ENCODE results near the gene TBATA. TPM values are rescaled to one million over a fixed set of nuclear protein-coding genes. Genes with fewer than 3 reads are reported as not detected.

The TBATA gene
- total RNA-seq, 2 donors from 2014 or later, result not detected

DNA sequence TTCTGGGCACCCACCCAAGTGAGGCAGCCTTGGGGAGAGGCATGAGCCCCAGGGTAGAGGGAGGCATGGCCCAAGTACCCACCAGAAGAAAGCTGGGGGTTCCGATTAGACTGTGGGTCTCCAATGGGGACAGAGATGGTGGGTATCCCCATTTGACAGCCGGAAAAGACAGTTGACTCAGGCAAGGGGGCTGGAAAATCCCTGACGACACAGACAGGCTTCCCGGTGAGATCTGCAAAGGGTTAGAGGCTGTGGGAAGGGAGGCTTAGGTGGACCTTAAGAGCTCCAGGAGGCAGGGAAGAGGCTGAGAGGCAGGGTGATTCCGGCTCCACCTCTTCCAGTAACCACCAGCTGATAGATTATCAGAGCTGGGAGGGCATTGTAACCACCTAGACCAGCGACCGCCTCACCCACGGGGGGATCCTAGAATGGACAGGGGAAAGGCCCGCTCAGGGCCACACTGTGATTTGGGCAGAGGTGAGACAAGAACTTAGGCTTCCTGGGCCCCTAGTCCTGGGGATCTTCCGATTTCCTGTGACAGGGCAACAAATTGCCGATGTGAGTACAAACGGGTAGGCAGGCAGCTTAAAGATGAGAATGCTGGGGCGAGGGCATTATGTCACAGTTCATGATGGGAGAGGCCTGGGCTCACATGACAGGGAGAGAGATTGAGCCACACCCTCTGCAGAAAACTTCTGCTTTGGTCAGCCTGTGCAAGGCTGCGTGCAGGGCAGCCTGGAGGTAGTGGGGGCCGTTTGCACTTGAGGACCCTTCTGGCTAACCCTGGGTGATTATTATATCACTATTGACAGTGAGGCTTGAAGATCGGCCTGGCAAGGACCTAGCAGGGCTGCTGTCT is 5.4 kb downstream of the TBATA start:
- Mint-ChIP-seq H3K27ac (no peak overlapping the region), H3K9me3 (no peaks in the 10 kb centered on the region), H3K36me3 (no peaks in the 10 kb centered on the region), H3K4me1 (ENCODE audit: low read depth in 2 of 2) (peaks cover 15 to 22% of the 10 kb centered on the region in 2 donors), H3K4me3 (no peak overlapping the region), H3K27me3 (no peaks in the 10 kb centered on the region)
- ATAC-seq (no peak), DNase-seq (ENCODE audit: low spot score) (peak; percentile 47)

DNA sequence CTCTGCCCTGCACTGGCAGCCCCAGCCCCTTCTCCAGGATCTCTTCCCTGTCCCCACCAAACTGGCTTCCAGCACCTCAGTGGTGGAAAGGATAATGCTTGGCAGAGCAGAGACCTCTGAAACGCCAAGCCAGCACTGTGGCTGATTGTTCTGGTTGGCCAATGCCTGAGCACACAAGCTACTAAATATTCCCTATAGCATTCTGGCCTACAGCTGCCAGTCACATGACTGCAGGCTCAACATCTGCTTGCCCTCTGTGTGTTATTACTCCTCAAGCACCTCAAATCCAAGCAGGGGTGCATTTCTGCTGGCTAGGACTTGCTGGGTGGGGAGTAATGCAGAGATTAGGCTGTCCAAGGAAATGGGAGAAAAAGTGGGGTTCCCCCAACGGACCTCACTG is 6.1 kb downstream of the TBATA start:
- ATAC-seq, result no peak
- H3K27ac Mint-ChIP-seq, result no peak overlapping the region
- no peaks in the 10 kb centered on the region for H3K9me3 Mint-ChIP-seq
- peak; percentile 35 for DNase-seq (ENCODE audit: low spot score)
- H3K36me3 Mint-ChIP-seq, result no peaks in the 10 kb centered on the region
- no peak overlapping the region for H3K4me3 Mint-ChIP-seq
- H3K27me3 Mint-ChIP-seq, result no peaks in the 10 kb centered on the region
- H3K4me1 Mint-ChIP-seq (ENCODE audit: low read depth in 2 of 2), result peaks cover 9 to 15% of the 10 kb centered on the region in 2 donors

DNA sequence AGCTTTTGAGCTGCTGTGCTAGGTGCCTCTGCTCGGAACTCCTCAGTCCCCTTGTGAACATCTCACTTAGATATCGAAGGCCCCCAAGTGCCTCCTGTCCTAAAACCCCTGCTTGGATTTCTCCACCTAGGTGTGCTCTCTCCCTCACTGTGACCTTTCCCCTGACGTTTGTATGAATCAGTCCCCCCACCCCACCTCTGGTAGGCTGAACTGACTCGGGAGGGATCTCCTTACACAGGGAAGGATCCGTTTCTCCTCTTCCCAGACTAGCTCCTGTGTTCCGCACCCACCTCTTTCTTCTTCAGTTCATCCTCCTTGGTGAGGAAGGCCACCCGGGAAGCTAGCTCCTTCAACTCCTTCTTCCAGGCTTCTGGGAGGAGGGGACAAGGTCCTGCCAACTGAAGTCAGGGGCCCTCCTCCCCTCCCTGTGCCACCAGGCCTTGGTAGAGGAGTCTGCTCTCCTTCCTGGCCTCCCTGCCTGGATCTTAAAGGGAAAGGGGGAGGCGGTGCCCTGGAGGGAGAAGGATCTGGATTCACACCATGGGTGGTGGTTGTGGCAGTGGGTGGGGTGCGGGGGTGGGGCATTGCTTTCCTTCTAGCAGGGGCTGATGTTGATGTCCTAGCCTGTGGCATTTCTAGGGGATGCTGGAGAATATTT is 6.8 kb downstream of the TBATA start:
- Mint-ChIP-seq H3K27me3 (no peaks in the 10 kb centered on the region), H3K9me3 (no peaks in the 10 kb centered on the region), H3K27ac (no peak overlapping the region), H3K36me3 (no peaks in the 10 kb centered on the region), H3K4me1 (ENCODE audit: low read depth in 2 of 2) (peaks cover 5 to 13% of the 10 kb centered on the region in 2 donors), H3K4me3 (no peak overlapping the region)
- ATAC-seq (no peak), DNase-seq (ENCODE audit: low spot score) (peak; percentile 42)

DNA sequence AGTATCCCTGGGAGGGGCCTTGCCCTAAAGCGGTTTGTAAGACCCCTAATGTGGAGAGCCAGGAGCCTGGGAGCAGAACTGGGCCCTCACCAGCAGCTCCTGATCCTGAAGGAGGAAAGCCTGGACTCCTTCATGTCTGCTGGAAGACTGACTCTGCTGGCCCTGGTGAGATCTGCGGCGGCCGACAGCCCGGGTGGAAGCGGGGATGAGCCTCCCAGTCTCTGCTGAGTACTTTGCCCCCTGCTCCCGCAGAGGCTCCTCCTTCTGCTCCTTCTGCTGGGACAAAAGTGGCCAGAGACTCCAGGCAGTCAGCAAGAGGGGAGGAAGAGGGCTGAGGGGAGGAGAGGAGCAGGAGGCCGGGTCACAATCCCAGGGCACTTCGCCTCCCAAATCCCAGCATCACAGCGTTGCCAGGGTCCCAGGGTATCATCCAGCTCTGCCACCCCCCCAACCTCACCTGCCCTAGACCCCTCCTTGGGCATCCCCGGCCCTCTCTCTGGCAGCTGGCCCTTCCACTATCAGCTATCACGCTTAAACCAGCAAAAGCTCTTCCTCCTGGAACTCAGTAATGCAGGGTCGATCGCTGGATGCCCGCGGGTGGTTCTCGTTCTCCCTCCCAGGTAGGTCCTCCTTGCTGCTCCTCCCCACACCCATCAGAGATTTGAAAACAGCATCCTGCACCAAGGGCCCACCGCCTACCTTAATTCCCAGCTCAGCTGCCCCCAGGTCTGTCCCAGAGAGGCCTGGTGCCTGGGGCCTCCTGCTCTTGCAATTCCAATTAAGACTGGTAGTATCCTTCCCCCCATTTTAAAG is 7.9 kb downstream of the TBATA start:
- no peak overlapping the region for H3K4me3 Mint-ChIP-seq
- no peaks in the 10 kb centered on the region for H3K9me3 Mint-ChIP-seq
- H3K27me3 Mint-ChIP-seq, result no peaks in the 10 kb centered on the region
- no peak overlapping the region for H3K27ac Mint-ChIP-seq
- no peak for ATAC-seq
- no peaks in the 10 kb centered on the region for H3K36me3 Mint-ChIP-seq
- peaks cover 0 to 8% of the 10 kb centered on the region in 2 donors for H3K4me1 Mint-ChIP-seq (ENCODE audit: low read depth in 2 of 2)
- peak; percentile 23 for DNase-seq (ENCODE audit: low spot score)

GRCh38 chr10:70776455-70777005 is 8.6 kb downstream of the TBATA start:
- Mint-ChIP-seq H3K4me1 (ENCODE audit: low read depth in 2 of 2) (peaks cover 0 to 8% of the 10 kb centered on the region in 2 donors), H3K4me3 (no peak overlapping the region), H3K9me3 (no peaks in the 10 kb centered on the region), H3K36me3 (no peaks in the 10 kb centered on the region), H3K27ac (no peak overlapping the region), H3K27me3 (no peaks in the 10 kb centered on the region)
- ATAC-seq (no peak), DNase-seq (ENCODE audit: low spot score) (peak; percentile 34)

DNA sequence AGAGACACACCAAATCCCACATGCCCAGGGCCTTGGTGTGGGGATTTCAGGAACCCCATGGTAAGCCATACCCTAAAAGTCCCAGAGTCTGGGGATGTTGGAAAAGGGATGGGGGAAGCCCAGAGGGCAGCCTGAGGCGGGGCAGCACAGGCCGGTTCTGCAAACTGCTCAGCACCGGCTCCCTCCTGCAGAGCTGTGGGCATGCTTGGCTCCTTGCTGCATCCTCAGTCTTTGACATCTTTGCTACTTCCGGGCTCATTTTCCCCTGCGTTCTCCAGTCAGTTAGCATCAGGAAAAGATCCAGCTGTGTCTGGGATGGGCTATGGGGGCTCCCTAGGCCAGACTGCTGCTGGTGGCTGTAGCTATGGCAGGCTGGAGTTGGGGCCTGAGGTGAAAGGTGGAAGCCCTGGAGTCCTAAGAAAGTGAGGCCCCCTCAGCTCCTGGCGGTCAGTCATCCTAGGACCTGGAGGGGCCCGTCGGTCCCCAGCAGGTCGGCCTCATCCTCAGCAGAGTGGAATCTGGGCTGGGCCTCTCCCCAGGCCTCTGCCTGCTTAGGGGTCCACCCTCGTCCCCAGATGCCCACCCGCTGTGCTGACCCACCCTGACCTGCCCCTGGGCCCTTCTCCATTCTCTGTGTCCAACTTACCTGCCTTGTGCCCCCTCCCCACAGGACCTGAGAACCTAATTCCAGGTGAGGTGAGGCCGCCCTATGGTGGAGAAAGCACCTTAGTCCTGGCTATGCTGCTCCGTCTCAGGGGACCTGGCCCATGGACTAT is 9.3 kb downstream of the TBATA start:
- no peak overlapping the region for H3K27ac Mint-ChIP-seq
- no peaks in the 10 kb centered on the region for H3K27me3 Mint-ChIP-seq
- H3K4me1 Mint-ChIP-seq (ENCODE audit: low read depth in 2 of 2), result peaks cover 0 to 4% of the 10 kb centered on the region in 2 donors
- DNase-seq (ENCODE audit: low spot score) (peak; percentile 39), ATAC-seq (peak in 1 of 2 donors; percentile 13)
- no peak overlapping the region for H3K4me3 Mint-ChIP-seq
- no peaks in the 10 kb centered on the region for H3K36me3 Mint-ChIP-seq
- no peaks in the 10 kb centered on the region for H3K9me3 Mint-ChIP-seq

DNA sequence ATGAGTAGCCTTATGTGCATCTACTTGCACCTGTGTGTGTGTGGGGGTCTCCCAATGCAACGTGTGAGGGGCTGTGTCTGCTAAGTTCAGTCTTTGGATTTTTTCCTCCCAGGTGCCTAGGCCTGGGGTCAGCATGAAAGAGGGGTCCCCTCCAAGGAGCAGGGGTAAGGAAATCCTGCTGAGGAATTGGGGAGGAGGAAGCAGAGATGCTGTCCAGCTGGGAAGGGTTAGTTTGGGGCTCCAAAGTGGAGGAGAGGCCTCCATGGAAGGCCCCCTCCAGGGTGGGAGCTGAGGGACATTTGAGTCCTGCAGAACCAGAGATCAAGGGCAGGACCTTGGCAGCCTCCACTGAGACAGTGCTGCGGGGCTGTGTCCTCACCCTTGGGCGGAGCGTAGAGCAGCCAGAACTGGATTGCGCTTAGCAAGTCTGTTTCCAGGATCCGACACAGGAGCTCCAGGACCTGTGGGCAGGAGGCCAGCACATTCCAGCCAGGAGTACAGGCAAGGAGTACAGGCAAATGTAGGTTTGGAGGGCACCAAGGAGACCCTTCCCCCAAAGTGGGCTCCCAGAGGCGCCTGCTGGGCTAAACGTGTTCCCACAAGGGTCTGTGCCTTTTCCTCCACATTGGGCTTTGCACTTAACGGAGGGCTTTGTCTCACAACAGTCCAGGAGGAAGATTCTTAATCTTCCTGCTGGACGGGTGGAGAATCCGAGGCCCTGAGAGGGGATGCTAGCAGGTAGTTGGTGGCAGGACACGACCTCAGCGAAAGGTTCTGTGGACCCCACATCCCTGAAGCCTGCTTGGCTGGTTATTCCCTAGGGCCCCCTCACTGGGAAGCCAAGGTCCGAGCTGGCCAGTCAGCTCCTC is 10.1 kb downstream of the TBATA start:
- no peak for ATAC-seq
- Mint-ChIP-seq H3K9me3 (no peaks in the 10 kb centered on the region), H3K36me3 (no peaks in the 10 kb centered on the region), H3K4me3 (no peak overlapping the region), H3K27ac (no peak overlapping the region), H3K4me1 (ENCODE audit: low read depth in 2 of 2) (no peaks in the 10 kb centered on the region), H3K27me3 (no peaks in the 10 kb centered on the region)
- peak; percentile 41 for DNase-seq (ENCODE audit: low spot score)

GRCh38 chr10:70773965-70774809 is 11.0 kb downstream of the TBATA start:
- Mint-ChIP-seq H3K27ac (no peak overlapping the region), H3K4me3 (no peak overlapping the region), H3K4me1 (ENCODE audit: low read depth in 2 of 2) (no peaks in the 10 kb centered on the region), H3K9me3 (no peaks in the 10 kb centered on the region), H3K36me3 (no peaks in the 10 kb centered on the region), H3K27me3 (no peaks in the 10 kb centered on the region)
- peak in 1 of 2 donors; percentile 17 for ATAC-seq
- peak; percentile 40 for DNase-seq (ENCODE audit: low spot score)

GRCh38 chr10:70773461-70773860 is 11.7 kb downstream of the TBATA start:
- Mint-ChIP-seq H3K9me3 (no peaks in the 10 kb centered on the region), H3K4me3 (no peak overlapping the region), H3K27me3 (no peaks in the 10 kb centered on the region), H3K36me3 (no peaks in the 10 kb centered on the region), H3K4me1 (ENCODE audit: low read depth in 2 of 2) (no peaks in the 10 kb centered on the region), H3K27ac (no peak overlapping the region)
- DNase-seq (ENCODE audit: low spot score), result peak; percentile 18
- no peak for ATAC-seq

DNA sequence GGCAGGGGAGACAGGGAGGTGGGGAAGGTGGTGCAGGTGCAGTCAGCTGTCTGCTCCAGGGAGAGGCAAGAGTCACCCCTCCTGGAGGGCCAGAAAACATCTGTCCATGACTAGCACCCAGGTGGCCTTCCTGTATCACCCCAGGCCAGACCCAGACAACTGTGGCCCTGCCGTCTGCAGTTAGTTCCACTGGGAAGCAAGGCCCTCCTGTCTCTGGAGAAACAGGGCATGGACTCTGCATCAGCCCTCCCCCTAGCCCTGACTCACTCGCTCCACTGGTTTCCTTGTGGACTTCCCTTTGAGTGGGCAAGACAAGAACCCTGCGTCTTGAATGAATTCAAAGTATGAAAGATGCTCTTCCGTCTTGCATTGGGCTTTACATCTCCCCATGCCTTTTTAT is 12.6 kb downstream of the TBATA start:
- H3K27me3 Mint-ChIP-seq, result no peaks in the 10 kb centered on the region
- no peaks in the 10 kb centered on the region for H3K4me1 Mint-ChIP-seq (ENCODE audit: low read depth in 2 of 2)
- no peak overlapping the region for H3K27ac Mint-ChIP-seq
- no peaks in the 10 kb centered on the region for H3K36me3 Mint-ChIP-seq
- H3K9me3 Mint-ChIP-seq, result no peaks in the 10 kb centered on the region
- no peak for ATAC-seq
- no peak overlapping the region for H3K4me3 Mint-ChIP-seq
- DNase-seq (ENCODE audit: low spot score), result no peak

GRCh38 chr10:70771311-70772194 is 13.6 kb downstream of the TBATA start:
- Mint-ChIP-seq H3K4me3 (no peak overlapping the region), H3K27me3 (no peaks in the 10 kb centered on the region), H3K9me3 (no peaks in the 10 kb centered on the region), H3K4me1 (ENCODE audit: low read depth in 2 of 2) (no peaks in the 10 kb centered on the region), H3K36me3 (no peaks in the 10 kb centered on the region), H3K27ac (peak overlapping the region in 1 of 2 donors; percentile 16)
- DNase-seq (ENCODE audit: low spot score), result peak; percentile 51
- ATAC-seq, result peak in 1 of 2 donors; percentile 32
